Mesothelial cell of epicardium (in vitro differentiated cells): Measurements from ENCODE around the gene ZNF212. TPM values are rescaled to one million over a fixed set of nuclear protein-coding genes. Genes with fewer than 3 reads are reported as not detected.

Experiments
- DNase-seq, 2 experiments: peaks; one replicate each; pipeline ENCODE4 v3.0.0; 2021; ENCODE audit warnings: low spot score in 2 of 2; ENCODE audit not compliant: unreplicated experiment in 2 of 2
- H3K27ac Mint-ChIP-seq: 2 replicates; pipeline ENCODE4 v1.8.0; 2021; ENCODE audit warnings: mixed read lengths
- H3K27me3 Mint-ChIP-seq: 2 replicates; pipeline ENCODE4 v1.8.0; 2021; ENCODE audit warnings: low read depth, mixed read lengths
- H3K36me3 Mint-ChIP-seq: 2 replicates; pipeline ENCODE4 v1.8.0; 2021; ENCODE audit warnings: mixed read lengths
- H3K4me1 Mint-ChIP-seq: 2 replicates; pipeline ENCODE4 v1.8.0; 2021; ENCODE audit warnings: mixed read lengths
- H3K4me3 Mint-ChIP-seq: 2 replicates; pipeline ENCODE4 v1.8.0; 2021; ENCODE audit warnings: mild to moderate bottlenecking, moderate library complexity, mixed read lengths
- H3K9me3 Mint-ChIP-seq: 2 replicates; pipeline ENCODE4 v1.8.0; 2021; ENCODE audit warnings: mixed read lengths
- CTCF ChIP-seq: fragments of 200-600 bp; sonication (generic); IDR thresholded peaks from one replicate; pipeline ENCODE4 v1.5.0; 2021; ENCODE audit warnings: antibody characterized with exemption; ENCODE audit not compliant: unreplicated experiment
- total RNA-seq: library from RNA; stranded (reverse); gene quantifications from 3 replicates; pipeline ENCODE4 v1.2.1, GENCODE V29; 2021

ZNF212 gene
- total RNA-seq, 1 donor from 2014 or later: 20.8 TPM

- no peaks in the 10 kb centered on the region for H3K27me3 Mint-ChIP-seq
- TF ChIP-seq CTCF: no peak
- H3K27ac Mint-ChIP-seq: peak overlapping the region; percentile 93
- peaks cover 24% of the 10 kb centered on the region for H3K4me1 Mint-ChIP-seq
- H3K9me3 Mint-ChIP-seq: peaks cover 9% of the 10 kb centered on the region
- peak overlapping the region; percentile 87 for H3K4me3 Mint-ChIP-seq
- H3K36me3 Mint-ChIP-seq: peaks cover 28% of the 10 kb centered on the region
- DNase-seq: no peak
These were observed 42.7 kb upstream of the ZNF212 start for GRCh38 chr7:149196705-149197171.

DNA sequence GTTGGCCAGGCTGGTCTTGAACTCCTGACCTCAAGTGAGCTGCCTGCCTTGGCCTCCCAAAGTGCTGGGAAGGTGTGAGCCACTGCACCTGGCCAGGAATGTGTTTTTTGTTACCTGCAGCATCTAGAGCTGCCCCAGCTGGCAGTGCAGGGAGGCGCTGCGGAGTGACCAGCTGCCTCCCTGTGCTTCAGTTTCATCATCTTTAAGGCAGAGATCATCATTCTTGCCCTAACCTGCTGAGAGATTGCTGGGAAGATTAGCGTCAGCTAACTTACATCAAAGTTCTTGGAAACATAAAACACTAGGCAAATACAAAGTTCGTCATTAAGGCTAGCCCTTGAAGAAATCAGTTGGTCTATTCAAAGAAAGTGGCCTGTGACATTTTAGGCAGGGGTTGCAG lies 41.8 kb upstream of the ZNF212 start:
- Mint-ChIP-seq H3K4me1 (peaks cover 24% of the 10 kb centered on the region), H3K9me3 (peaks cover 9% of the 10 kb centered on the region), H3K36me3 (peaks cover 32% of the 10 kb centered on the region), H3K27ac (no peak overlapping the region), H3K4me3 (peak overlapping the region; percentile 87), H3K27me3 (no peaks in the 10 kb centered on the region)
- no peak for DNase-seq
- no peak for TF ChIP-seq CTCF

DNA sequence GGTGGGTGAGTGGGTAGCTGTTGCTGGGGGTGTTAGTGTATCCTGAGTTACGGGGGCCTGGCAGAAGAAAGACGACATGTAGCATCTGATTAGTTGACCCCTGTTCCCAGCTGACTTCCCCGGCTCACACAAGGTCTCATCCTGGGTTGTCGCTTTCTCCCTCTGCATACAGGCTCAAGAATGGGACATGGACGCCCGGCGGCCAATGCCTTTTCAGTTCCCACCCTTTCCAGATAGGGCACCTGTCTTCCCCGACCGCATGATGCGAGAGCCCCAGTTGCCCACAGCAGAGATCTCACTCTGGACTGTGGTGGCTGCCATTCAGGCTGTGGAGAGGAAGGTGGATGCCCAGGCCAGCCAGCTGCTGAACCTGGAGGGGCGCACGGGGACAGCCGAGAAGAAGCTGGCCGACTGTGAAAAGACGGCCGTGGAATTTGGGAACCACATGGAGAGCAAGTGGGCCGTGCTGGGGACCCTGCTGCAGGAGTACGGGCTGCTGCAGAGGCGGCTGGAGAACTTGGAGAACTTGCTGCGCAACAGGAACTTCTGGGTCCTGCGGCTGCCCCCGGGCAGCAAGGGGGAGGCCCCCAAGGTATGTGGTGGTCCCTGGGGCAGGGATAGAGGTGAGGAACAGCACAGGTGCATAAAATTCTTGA lies 41.2 kb upstream of the ZNF212 start:
- peaks cover 9% of the 10 kb centered on the region for H3K9me3 Mint-ChIP-seq
- peaks cover 24% of the 10 kb centered on the region for H3K4me1 Mint-ChIP-seq
- no peak for DNase-seq
- H3K4me3 Mint-ChIP-seq: no peak overlapping the region
- peaks cover 38% of the 10 kb centered on the region for H3K36me3 Mint-ChIP-seq
- no peak for TF ChIP-seq CTCF
- H3K27me3 Mint-ChIP-seq: no peaks in the 10 kb centered on the region
- no peak overlapping the region for H3K27ac Mint-ChIP-seq

DNA sequence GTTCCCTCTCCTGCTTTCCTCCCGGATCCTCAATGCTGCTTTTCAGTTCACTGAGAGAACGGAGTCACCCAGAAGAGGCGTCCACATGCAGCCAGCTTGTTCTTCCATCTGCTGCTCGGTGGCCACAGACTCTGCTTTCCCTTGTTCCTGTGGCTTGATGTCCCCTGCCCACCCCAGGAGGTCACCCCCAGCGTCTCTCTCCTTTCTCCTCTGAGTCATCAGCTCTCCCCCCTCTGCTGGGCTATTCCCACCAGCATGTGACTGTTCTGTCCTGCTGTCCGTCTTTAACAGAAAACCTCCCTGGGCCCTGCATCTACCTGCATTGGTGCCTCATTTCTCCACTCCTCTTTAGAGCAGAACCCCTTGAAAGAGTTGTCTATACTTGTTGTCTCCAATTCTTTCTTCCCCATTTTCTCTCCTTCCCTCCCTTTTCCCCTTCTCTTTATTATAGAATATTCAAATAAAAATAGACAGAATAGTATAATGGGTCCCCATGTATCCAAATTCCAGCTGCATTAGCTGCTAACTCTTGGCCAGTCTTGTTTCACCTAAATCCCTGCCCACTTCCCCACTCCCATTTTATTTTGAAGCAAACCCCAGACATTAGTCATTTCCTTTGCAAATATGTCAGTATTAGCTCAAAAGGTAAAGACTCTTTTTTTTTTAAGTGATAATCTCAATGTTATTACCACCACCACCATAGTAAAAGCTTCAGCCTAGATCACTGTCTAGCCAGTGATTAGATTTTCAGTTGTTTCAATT lies 40.0 kb upstream of the ZNF212 start:
- Mint-ChIP-seq H3K9me3 (peaks cover 9% of the 10 kb centered on the region), H3K4me3 (no peak overlapping the region), H3K27ac (no peak overlapping the region), H3K27me3 (no peaks in the 10 kb centered on the region), H3K36me3 (peaks cover 47% of the 10 kb centered on the region), H3K4me1 (peaks cover 28% of the 10 kb centered on the region)
- no peak for TF ChIP-seq CTCF
- no peak for DNase-seq

- no peak for DNase-seq
- no peaks in the 10 kb centered on the region for H3K27me3 Mint-ChIP-seq
- H3K9me3 Mint-ChIP-seq: peaks cover 9% of the 10 kb centered on the region
- H3K27ac Mint-ChIP-seq: no peak overlapping the region
- TF ChIP-seq CTCF: no peak
- peaks cover 67% of the 10 kb centered on the region for H3K36me3 Mint-ChIP-seq
- H3K4me3 Mint-ChIP-seq: no peak overlapping the region
- peaks cover 21% of the 10 kb centered on the region for H3K4me1 Mint-ChIP-seq
These were observed 36.6 kb upstream of the ZNF212 start for GRCh38 chr7:149202831-149203231.
